ENCODE data around the gene KCTD15. TPM values are rescaled to one million over a fixed set of nuclear protein-coding genes. Genes with fewer than 3 reads are reported as not detected.

The KCTD15 gene
- total and polyA plus RNA-seq, 7 donors: 2.1 to 9.1 (median 5.7) TPM

DNA sequence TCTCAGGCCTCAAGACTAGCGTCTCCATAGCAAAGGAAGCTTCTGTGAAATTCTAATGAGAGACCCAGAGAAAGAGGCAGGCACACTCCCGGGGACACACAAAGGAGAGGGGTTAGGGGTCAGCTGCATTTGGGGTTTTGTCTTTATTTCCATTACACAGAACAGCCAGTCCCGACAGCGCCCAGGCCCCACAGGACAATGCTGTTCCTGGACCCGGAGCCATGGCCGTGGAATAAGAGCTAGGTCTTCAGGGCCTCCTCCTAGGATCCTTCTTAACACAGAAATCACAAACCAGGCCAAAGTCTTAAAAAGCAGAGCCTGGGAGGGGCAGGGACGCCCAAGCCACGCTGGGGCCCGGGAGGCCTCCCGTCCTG, 22.8 kb downstream of the KCTD15 start:
- Histone ChIP-seq H3K4me1 (peaks cover 7% of the 10 kb centered on the region), H3K27me3 (ENCODE audit: insufficient read depth in 3 of 3, low read length in 2 of 3) (peaks cover 0 to 17% (median 0%) of the 10 kb centered on the region in 3 donors), H3K36me3 (ENCODE audit: insufficient read depth in 1 of 2, low read depth in 1 of 2) (no peaks in the 10 kb centered on the region), H3K9me3 (no peaks in the 10 kb centered on the region), H3K27ac (peak overlapping the region; percentile 27), H3K4me3 (peak overlapping the region; percentile 59)
- intact Hi-C loops (cut with DNase I): no loop called here
- WGBS, 3 donors: 42 to 47% (median 43%) methylated on average over 10 of the region's 10 CpGs
- no peak for TF ChIP-seq CTCF (IDR thresholded peaks at IDR 0.05)
- DNase-seq (no peak), ATAC-seq (no peak)

DNA sequence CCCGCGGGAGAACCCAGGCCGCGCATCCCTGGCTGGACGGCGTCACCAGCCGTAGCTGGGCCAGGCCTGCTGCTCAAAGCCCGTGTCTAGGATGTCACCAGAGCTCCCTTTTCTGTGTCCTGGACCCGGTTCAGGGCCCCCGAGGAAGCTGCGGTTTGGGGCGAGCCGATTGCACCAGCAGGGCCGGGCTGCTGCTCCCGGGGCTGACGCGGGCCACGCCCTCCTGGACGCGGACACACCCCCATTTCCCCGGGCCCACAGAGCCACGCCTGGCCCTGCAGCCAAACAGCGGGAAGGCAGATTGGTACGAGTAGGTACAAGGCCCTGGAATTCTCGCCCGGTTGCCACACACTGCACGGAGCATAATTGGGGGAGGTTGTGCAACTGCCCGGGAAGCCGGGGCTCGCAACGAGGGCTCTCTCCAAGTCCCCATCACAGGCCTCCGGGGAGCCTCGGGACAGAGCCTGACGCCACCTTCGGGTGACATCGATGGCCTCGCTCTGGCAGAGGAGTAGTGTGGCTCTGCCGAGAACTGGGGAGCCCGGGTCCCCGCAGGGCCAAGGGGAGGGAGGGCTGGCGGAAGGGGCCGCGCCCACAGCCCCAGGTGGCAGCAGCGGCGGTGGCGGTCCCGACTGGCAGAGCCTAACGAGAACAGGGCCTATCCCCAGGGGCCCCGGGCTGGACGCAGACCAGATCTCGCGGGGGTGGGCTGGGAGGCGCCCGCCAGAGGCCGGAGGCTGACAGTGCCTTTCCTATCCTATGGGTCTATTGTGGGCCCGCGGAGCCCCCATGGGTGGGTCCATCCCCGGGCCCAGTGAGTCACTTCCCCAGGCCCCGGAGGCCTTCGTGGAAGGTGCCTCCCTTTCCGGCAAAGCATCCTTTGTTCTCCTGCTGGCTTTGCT, 23.5 kb downstream of the KCTD15 start:
- no peak for TF ChIP-seq CTCF (IDR thresholded peaks at IDR 0.05)
- DNase-seq (peak; percentile 82 to 87), ATAC-seq (peak; percentile 47 to 83 (median 80))
- H3K27me3 ChIP-seq (ENCODE audit: insufficient read depth in 3 of 3, low read length in 2 of 3): peaks cover 0 to 17% (median 0%) of the 10 kb centered on the region in 3 donors
- intact Hi-C loops (cut with DNase I): no loop called here
- H3K27ac ChIP-seq: peak overlapping the region; percentile 55
- peak overlapping the region; percentile 59 for H3K4me3 ChIP-seq
- 3 to 6% (median 5%) methylated on average over 45 to 61 of the region's 61 CpGs for WGBS, 3 donors
- peaks cover 7% of the 10 kb centered on the region for H3K4me1 ChIP-seq
- no peaks in the 10 kb centered on the region for H3K9me3 ChIP-seq
- H3K36me3 ChIP-seq (ENCODE audit: insufficient read depth in 1 of 2, low read depth in 1 of 2): no peaks in the 10 kb centered on the region

DNA sequence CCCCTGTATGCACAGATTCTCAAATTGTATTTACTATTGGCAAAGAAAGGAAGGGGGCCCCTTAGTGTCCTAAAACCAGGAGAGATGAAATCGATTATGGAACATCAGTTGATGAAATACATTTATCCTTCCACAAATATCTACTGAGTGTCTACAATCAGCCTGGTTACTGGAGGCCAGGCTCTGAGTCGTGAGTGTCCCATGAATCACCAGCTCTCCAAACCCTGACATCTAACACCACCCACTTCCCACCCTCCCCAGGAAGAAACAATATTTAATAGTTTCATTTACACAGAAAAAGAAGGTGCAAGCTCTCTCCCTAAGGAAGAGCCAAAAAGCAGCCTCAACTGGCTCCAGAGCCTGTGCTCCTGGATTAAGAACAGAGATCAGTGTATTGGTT, 25.2 kb downstream of the KCTD15 start:
- intact Hi-C loops (cut with DNase I): no loop called here
- 63 to 67% (median 65%) methylated on average over 2 of the region's 2 CpGs for WGBS, 3 donors
- ATAC-seq (no peak), DNase-seq (peak in 1 of 2 donors; percentile 5)
- Histone ChIP-seq H3K9me3 (no peaks in the 10 kb centered on the region), H3K36me3 (ENCODE audit: insufficient read depth in 1 of 2, low read depth in 1 of 2) (no peaks in the 10 kb centered on the region), H3K4me3 (no peak overlapping the region), H3K27me3 (ENCODE audit: insufficient read depth in 3 of 3, low read length in 2 of 3) (peaks cover 0 to 17% (median 0%) of the 10 kb centered on the region in 3 donors), H3K27ac (no peak overlapping the region), H3K4me1 (peaks cover 7% of the 10 kb centered on the region)
- TF ChIP-seq CTCF (IDR thresholded peaks at IDR 0.05): no peak

DNA sequence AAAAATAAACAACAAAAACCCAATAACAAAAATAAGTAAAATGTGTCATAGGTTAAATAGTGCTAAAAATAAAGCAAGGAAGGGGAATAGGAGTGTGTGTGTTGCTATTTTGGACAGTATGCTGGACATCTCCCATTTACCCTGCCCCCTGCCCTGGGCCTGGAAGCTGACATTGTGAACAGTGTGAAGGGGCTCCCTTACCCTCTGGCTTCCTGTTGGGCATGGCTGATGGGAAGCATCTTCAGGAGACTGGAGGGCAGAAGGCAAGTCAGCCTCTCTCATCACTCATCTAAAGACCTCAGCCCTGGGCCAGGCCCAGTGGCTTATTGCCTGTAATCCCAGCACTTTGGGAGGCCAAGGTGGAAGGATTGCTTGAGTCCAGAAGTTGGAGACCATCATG, 26.7 kb downstream of the KCTD15 start:
- ATAC-seq (no peak), DNase-seq (peak in 1 of 2 donors; percentile 6)
- Histone ChIP-seq H3K4me3 (no peak overlapping the region), H3K36me3 (ENCODE audit: insufficient read depth in 1 of 2, low read depth in 1 of 2) (no peaks in the 10 kb centered on the region), H3K27ac (no peak overlapping the region), H3K27me3 (ENCODE audit: insufficient read depth in 3 of 3, low read length in 2 of 3) (peaks cover 0 to 17% (median 0%) of the 10 kb centered on the region in 3 donors), H3K4me1 (peaks cover 7% of the 10 kb centered on the region), H3K9me3 (no peaks in the 10 kb centered on the region)
- TF ChIP-seq CTCF (IDR thresholded peaks at IDR 0.05): no peak
- intact Hi-C loops (cut with DNase I): no loop called here
